Erythroblast (primary cell): ENCODE results near the gene CKAP2.
"Not testable (repeated sequence)": the region's sequence is repeated elsewhere in the genome, so short reads cannot be mapped to it uniquely, and the experiment has no call there.

Experiments
- GATA1 ChIP-seq: IDR thresholded peaks from 2 replicates; pipeline ENCODE4 v1.6.1; 2011; ENCODE audit warnings: low read depth, mild to moderate bottlenecking, control low read depth, low read length, moderate library complexity
- POLR2A ChIP-seq: IDR thresholded peaks from 2 replicates; pipeline ENCODE4 v1.6.1; 2011; ENCODE audit warnings: mild to moderate bottlenecking, low read length

- not testable (repeated sequence) for TF ChIP-seq POLR2A, GATA1
These were observed 47.1 kb upstream of the CKAP2 start for GRCh38 chr13:52408071-52408658.
